T47D (cell line): ENCODE data around the gene ITGA5.
A peak's percentile ranks its signal among the peaks of the same experiment; 100 is the strongest.

Experiments used
- DNase-seq, 2 experiments: peaks; one replicate each; pipeline versions ENCODE4 v3.0.0 to v3.0.0-alpha.2; 2011 to 2012; ENCODE audit warnings: low read depth in 1 of 2, low spot score in 1 of 2
- JUND ChIP-seq: IDR thresholded peaks from 2 replicates; pipeline ENCODE4 v1.6.1; 2012; ENCODE audit warnings: low read depth
- in situ Hi-C: cut with HindIII; loops from 2 replicates; pipeline ENCODE4 v1.10.0; 2016; ENCODE audit warnings: low sequenced_read_pairs, low pct_unique_long_range_greater_than_20kb

ITGA5 gene

DNA sequence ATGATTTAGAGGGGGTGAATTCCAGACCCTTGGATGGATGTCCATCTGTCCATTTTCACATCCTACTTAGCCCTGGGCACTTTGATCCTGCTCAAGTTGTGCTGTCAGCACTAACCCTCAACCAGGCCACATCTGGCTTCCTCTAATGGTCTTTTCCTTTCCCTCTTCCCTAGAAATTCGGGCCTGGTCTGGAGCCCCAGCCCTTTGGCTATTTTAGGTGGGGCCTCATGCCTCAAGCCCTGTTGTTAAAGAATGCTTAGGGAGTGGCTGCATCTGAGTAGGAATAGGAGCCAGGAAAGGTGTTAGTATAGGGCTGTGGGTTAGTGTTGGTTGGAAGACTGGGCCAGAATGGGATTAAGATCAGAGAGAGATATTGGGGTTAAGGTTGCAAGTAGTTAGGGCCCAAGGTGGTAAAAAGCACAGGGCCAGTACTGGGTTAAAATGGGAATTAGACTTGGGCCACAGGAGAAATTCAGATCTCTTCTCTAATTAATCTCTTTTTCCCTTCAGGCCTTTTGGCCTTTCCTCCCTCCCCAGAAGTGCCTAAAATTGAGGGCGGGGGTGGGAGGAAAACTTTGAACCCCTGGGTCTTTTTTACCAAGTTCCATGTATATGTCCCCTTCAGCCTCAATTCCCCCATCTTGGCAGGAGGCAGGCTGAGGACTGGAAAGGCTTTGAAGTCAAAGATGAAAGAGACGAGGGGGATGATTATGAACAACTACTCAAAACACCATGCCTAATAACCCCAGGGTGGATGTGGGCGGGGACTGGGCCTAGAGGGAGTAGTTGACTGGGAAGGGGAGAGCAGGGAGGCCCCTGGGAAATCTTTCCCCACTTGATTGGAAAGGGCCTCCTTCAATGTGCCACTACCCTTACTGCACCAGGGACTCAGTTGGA lies 30.6 kb downstream of the ITGA5 start:
- TF ChIP-seq JUND, result no peak
- DNase-seq, result peak in 1 of 2 experiments; percentile 56
- in situ Hi-C loops, result no loop called here

GRCh38 chr12:54387114-54387467 lies 32.0 kb downstream of the ITGA5 start:
- DNase-seq, result no peak
- in situ Hi-C loops, result no loop called here
- TF ChIP-seq JUND, result no peak

DNA sequence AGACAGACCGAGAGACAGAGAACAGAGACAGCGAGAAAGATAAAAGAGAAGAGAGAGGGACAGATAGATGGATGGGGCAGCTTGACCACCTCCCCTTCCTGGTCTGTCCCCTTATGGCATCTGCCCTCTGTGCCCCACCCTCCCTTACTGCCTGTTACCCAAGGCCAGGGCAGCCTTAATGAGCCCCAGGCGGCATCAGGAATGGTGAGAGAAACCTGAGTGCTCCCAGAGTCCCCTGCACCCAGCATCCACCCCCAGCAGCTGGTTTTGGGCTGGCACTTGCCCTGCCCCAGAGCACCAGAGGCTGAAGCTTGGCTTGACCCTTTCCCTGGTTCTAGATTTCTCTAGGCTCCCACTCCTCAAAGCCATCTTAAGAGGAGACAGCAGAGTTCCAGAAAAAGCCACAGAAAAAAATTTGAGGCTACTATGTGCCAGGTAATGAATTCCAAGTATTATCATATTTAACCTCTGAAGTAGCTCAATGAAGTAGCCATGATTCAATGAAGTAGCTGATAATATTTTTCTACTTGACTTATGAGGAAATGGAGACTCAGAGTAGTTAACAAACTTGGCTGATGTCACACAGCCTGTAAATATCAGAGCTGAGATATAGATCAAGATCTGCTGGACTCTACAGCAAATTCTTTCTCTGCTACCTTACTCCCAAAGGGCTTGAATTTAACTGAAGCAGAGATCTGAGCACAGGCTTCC lies 32.5 kb downstream of the ITGA5 start:
- no peak for TF ChIP-seq JUND
- in situ Hi-C loops, result no loop called here
- DNase-seq, result no peak

DNA sequence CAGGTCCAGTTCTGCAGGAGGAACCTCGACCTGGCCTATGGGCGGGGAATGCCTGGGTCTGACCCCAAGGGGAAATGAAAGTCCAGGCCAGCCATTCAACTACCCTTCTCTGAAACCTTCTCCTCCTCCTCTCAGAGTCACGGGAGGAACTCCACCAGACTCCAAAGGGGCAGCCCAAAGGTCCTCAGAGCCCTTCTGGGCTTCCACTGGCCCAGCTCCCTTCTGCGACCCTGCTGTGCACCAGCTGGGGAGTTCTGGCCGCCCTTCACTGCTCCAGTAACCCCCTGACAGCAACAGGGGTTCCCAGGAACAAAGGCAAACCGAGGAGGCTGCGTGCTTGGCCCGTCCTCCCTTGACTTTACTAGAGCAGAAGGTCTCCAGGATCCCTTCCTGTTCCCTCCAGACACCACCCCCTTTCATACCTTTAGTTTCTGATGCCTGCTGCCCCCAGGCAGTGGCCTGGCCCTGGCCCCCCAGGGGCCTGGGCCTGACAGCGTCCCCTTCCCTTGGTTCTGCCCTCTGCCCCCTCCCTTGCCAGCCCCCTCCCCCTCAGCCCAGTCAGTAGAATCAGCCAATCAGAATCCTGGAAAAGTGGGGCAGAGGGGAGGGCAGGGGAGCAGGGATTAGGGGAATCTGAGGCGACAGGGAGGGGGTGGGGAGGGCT lies 33.7 kb downstream of the ITGA5 start:
- DNase-seq, result no peak
- TF ChIP-seq JUND, result no peak
- in situ Hi-C loops, result no loop called here

GRCh38 chr12:54384591-54385041 lies 34.5 kb downstream of the ITGA5 start, which contains the start of gene ZNF385A:
ZNF385A (minus strand) TSS chr12:54384733; CDS start chr12:54384514, 219 bp downstream.
- DNase-seq, result no peak
- TF ChIP-seq JUND, result no peak
- in situ Hi-C loops, result no loop called here

DNA sequence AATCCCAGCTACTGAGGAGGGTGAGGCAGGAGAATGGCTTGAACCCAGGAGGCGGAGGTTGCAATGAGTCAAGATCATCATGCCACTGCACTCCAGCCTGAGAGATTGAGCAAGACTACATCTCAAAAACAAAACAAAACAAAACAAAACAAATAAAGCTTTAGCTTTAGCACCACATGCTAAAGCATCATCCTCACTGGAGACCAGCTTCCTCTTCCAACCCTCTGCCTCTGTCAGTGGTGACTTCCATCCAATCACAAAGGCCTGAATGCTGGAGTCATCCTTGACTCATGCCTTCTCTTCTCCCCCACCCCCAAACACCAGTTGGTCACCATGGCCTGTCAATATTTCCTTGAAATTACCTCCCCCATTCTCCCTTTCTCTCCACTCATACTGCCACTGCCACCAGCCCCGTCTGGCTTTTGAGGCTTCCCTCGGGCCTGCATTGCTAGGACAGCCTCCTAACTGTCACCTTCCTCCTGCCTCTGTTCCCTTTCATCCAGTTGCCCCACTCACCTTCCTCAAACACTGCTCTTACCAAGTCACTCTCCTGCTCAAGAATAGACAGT lies 35.9 kb downstream of the ITGA5 start:
- in situ Hi-C loops, result no loop called here
- TF ChIP-seq JUND, result no peak
- DNase-seq, result peak in 1 of 2 experiments; percentile 87

DNA sequence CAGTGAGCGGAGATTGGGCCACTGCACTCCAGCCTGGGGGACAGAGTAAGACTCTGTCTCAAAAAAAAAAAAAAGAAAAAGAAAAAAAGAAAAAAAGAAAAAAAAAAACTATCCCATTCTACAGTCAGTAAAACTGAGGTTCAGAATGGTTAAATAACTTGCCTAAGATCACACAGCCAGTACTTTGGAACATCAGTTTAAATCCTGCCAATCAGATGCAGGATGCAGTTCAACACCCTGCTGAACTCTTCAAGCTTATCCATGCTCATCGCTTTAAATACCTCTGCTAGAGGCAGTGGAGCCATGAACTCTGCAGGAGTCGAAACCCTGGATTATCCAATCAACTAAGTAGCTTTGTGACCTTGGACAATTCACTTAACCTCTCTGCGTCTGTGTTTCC lies 37.9 kb downstream of the ITGA5 start:
- no peak for DNase-seq
- no peak for TF ChIP-seq JUND
- in situ Hi-C loops, result no loop called here

- TF ChIP-seq JUND, result no peak
- in situ Hi-C loops, result no loop called here
- peak; percentile 92 to 94 for DNase-seq
Observed at GRCh38 chr12:54379398-54380201, 39.5 kb downstream of the ITGA5 start.

- peak; percentile 77 to 87 for DNase-seq
Observed at GRCh38 chr12:54378796-54379397, 40.2 kb downstream of the ITGA5 start.

GRCh38 chr12:54377797-54378515 lies 41.1 kb downstream of the ITGA5 start:
- in situ Hi-C loops, result no loop called here
- no peak for TF ChIP-seq JUND

More at GRCh38 chr12:54378796-54379397, 40.2 kb downstream of the ITGA5 start:
- no peak for TF ChIP-seq JUND
- in situ Hi-C loops, result no loop called here

DNA sequence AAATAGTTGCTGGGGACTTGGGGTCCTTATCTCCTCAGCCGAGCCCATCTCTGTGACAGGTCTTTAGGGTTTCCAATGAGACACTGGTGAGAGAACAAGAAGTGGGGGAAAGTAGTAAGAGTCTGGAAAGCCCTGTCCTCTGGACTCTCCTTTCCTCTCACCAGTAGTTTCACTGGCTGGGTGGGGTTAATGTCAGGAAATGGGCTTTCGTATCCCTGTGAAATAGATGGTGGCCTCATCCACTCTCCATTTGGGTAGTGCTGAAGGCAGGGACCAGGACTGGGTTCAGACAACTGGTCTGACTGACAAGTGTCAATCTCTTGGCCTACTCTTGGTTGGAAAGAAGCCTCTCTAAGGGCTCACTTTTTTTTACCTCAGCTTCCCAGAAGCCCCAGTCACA lies 42.1 kb downstream of the ITGA5 start:
- TF ChIP-seq JUND, result no peak
- in situ Hi-C loops, result no loop called here
- no peak for DNase-seq

More at GRCh38 chr12:54377797-54378515, 41.1 kb downstream of the ITGA5 start:
- DNase-seq, result no peak
